Subcutaneous abdominal adipose tissue (tissue), 5 donors: ENCODE results near the gene RPUSD1.

Experiments used
- H3K27ac ChIP-seq: one replicate; pipeline ENCODE4 v1.7.0; 2013; ENCODE audit warnings: low read depth, mild to moderate bottlenecking, inconsistent platforms, low read length, moderate library complexity
- H3K27me3 ChIP-seq, 5 donors: one replicate each; pipeline ENCODE4 v1.7.0; 2013; ENCODE audit warnings: low read length in 5 of 5, inconsistent platforms in 1 of 5; ENCODE audit not compliant: control insufficient read depth in 5 of 5, insufficient read depth in 4 of 5
- H3K36me3 ChIP-seq, 5 donors: one replicate each; pipeline ENCODE4 v1.7.0; 2013; ENCODE audit warnings: low read length in 5 of 5; ENCODE audit not compliant: control insufficient read depth in 5 of 5, insufficient read depth in 5 of 5
- H3K4me1 ChIP-seq, 5 donors: one replicate each; pipeline ENCODE4 v1.7.0; 2013; ENCODE audit warnings: low read length in 5 of 5, mild to moderate bottlenecking in 3 of 5, moderate library complexity in 1 of 5; ENCODE audit not compliant: control insufficient read depth in 5 of 5, insufficient read depth in 5 of 5
- H3K4me3 ChIP-seq, 5 donors: one replicate each; pipeline ENCODE4 v1.7.0; 2013; ENCODE audit warnings: low read length in 5 of 5, low read depth in 1 of 5
- H3K9ac ChIP-seq, 5 donors: one replicate each; pipeline ENCODE4 v1.7.0; 2013; ENCODE audit warnings: low read length in 5 of 5, mild to moderate bottlenecking in 4 of 5, moderate library complexity in 3 of 5
- H3K9me3 ChIP-seq, 5 donors: one replicate each; pipeline ENCODE4 v1.7.0; 2013; ENCODE audit warnings: low read length in 5 of 5; ENCODE audit not compliant: control insufficient read depth in 5 of 5
- donor health status: healthy.
- donor health status: healthy.
- donor health status: healthy.
- donor health status: healthy.
- donor health status: healthy.

RPUSD1 gene

DNA sequence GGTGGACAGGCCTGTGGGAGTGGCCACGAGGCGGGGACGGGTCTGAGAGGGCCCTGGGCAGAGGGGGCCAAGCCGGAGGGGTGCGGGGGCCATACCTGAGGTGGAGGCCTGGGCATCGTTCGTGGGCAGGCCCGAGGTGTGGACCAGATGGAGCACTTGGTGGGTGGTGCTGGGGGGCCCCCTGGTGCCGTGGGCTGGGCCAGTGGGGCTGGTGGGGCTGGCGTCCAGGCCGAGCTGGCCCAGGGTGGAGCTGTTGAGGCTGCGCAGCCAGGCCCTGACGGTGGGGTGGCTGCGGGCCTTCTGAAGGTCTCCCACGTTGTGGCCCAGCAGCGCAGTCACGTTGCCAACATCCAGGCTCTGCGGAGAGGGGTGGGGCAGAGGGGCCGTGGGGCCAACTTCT, 18.2 kb downstream of the RPUSD1 start:
- Histone ChIP-seq H3K4me1 (no peaks in the 10 kb centered on the region), H3K9ac (no peak overlapping the region), H3K4me3 (no peak overlapping the region), H3K27ac (no peak overlapping the region), H3K36me3 (no peaks in the 10 kb centered on the region), H3K9me3 (no peaks in the 10 kb centered on the region), H3K27me3 (peaks cover 9 to 21% (median 18%) of the 10 kb centered on the region in 5 donors)

DNA sequence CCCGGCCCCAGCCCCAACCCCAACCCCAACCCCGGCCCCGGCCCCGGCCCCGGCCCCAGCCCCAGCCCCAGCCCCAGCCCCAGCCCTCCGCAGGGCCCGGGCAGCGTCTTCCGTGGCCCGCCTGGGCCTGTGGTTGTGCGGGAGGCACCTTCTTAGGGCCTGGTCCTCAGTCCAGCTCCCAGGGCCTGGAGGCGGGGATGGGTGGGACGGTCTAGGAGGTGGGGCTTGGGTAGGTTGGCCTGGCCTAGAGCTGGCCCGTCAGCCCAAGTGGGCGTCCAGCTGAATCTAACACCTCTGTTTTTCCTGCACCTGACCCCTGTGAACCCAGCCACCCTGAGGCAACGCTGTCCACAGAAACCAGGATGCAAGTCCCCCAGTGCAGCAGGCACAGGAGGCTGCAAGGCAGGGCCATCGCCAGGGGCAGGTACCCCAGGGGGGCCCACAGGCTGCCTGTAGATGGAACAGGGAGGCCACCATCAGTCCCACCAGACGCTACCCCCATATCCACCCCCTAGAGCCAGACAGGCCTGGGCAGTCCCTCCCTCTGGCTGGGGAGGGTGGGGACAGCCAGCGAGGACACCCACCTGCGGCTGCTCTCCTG, 18.9 kb downstream of the RPUSD1 start:
- Histone ChIP-seq H3K27me3 (peaks cover 9 to 21% (median 18%) of the 10 kb centered on the region in 5 donors), H3K4me1 (no peaks in the 10 kb centered on the region), H3K4me3 (no peak overlapping the region), H3K36me3 (no peaks in the 10 kb centered on the region), H3K9ac (no peak overlapping the region), H3K27ac (no peak overlapping the region), H3K9me3 (no peaks in the 10 kb centered on the region)

DNA sequence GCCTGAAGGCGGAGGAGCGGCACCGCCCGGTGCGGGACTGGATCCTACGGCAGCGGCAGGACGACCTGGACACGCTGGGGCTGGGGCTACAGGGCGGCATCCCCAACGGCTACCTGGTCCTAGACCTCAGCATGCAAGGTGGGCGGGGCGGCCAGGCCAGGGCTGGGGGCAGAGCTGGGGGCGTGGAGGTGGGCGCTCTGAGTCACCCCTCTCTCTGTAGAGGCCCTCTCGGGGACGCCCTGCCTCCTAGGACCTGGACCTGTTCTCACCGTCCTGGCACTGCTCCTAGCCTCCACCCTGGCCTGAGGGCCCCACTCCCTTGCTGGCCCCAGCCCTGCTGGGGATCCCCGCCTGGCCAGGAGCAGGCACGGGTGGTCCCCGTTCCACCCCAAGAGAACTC, 19.8 kb downstream of the RPUSD1 start:
- H3K9me3 ChIP-seq: no peaks in the 10 kb centered on the region
- H3K4me3 ChIP-seq: no peak overlapping the region
- H3K27ac ChIP-seq: no peak overlapping the region
- H3K9ac ChIP-seq: no peak overlapping the region
- no peaks in the 10 kb centered on the region for H3K36me3 ChIP-seq
- peaks cover 9 to 25% (median 22%) of the 10 kb centered on the region in 5 donors for H3K27me3 ChIP-seq
- H3K4me1 ChIP-seq: no peaks in the 10 kb centered on the region

DNA sequence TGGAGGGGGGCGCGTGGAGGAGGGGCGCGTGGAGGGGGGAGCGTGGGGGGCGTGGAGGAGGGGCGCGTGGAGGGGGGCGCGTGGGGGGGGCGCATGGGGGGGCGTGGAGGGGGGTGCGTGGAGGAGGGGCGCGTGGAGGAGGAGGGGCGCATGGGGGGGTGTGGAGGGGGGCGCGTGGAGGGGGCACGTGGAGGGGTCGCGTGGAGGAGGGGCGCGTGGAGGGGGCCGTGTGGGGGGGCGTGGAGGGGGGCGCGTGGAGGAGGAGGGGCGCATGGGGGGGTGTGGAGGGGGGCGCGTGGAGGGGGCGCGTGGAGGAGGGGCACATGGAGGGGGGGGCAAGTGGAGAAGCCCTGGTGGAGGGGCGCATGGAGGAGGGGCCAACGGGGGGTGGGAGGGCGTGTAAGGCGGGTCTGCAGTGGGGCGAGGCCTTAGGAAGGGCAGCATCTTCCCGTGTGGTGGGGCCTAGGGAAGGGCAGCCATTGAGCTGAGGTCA, 20.4 kb downstream of the RPUSD1 start:
- Histone ChIP-seq H3K4me3 (no peak overlapping the region), H3K4me1 (no peaks in the 10 kb centered on the region), H3K36me3 (no peaks in the 10 kb centered on the region), H3K9me3 (no peaks in the 10 kb centered on the region), H3K27me3 (peaks cover 11 to 27% (median 25%) of the 10 kb centered on the region in 5 donors), H3K9ac (no peak overlapping the region), H3K27ac (no peak overlapping the region)

DNA sequence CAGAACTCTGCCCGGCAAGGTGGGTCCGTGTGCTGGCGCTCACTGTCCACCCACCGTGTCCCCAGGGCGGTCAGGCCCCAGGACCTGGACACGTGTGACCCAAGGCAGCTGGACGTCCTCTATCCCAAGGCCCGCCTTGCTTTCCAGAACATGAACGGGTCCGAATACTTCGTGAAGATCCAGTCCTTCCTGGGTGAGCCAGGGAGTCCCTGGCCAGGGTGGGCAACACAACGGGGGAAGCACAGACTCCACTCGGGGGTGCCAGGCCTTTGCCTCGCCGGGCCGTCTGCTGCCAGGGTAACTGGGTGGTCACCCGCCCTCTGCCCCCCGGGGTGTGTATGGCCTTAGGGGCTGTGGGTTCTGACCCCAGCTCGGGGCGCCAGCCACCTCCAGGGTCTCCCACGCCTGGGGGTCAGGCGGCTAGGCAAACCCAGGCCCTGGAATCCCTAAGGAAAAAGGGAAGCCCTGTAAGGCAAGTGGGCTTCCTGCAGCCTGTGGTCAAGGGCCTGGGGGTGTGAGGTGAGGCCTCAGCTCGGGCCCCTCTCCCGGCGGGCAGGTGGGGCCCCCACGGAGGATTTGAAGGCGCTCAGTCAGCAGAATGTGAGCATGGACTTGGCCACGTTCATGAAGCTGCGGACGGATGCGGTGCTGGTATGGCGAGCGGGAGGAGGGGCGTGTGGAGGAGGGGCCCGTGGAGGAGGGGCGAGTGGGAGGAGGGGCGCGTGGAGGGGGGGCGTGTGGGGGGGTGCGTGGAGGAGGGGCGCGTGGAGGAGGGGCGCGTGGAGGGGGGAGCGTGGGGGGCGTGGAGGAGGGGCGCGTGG, 21.2 kb downstream of the RPUSD1 start:
- Histone ChIP-seq H3K27ac (no peak overlapping the region), H3K27me3 (peaks cover 15 to 34% (median 32%) of the 10 kb centered on the region in 5 donors), H3K9me3 (no peaks in the 10 kb centered on the region), H3K36me3 (no peaks in the 10 kb centered on the region), H3K4me1 (no peaks in the 10 kb centered on the region), H3K4me3 (no peak overlapping the region), H3K9ac (no peak overlapping the region)

DNA sequence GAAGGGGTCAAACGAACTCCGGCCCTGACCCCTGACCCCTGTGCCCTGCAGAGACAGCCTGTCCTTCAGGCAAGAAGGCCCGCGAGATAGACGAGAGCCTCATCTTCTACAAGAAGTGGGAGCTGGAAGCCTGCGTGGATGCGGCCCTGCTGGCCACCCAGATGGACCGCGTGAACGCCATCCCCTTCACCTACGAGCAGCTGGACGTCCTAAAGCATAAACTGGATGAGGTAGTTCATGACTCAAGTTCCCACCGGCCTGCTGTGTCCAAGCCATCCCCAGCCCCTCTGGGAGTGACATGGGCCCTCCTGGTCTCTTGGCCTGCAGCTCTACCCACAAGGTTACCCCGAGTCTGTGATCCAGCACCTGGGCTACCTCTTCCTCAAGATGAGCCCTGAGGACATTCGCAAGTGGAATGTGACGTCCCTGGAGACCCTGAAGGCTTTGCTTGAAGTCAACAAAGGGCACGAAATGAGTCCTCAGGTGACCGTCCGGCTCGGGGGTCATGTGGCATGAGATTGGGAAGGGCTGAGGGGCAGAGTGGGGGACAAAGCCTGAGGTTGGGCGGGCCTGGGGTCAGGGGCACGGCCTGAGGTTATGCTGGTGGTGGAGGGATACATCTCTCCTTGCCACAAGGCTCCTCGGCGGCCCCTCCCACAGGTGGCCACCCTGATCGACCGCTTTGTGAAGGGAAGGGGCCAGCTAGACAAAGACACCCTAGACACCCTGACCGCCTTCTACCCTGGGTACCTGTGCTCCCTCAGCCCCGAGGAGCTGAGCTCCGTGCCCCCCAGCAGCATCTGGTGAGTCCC, 22.0 kb downstream of the RPUSD1 start:
- H3K27ac ChIP-seq: no peak overlapping the region
- no peaks in the 10 kb centered on the region for H3K36me3 ChIP-seq
- H3K4me3 ChIP-seq: no peak overlapping the region
- no peak overlapping the region for H3K9ac ChIP-seq
- H3K4me1 ChIP-seq: no peaks in the 10 kb centered on the region
- no peaks in the 10 kb centered on the region for H3K9me3 ChIP-seq
- H3K27me3 ChIP-seq: peaks cover 15 to 35% (median 34%) of the 10 kb centered on the region in 5 donors

DNA sequence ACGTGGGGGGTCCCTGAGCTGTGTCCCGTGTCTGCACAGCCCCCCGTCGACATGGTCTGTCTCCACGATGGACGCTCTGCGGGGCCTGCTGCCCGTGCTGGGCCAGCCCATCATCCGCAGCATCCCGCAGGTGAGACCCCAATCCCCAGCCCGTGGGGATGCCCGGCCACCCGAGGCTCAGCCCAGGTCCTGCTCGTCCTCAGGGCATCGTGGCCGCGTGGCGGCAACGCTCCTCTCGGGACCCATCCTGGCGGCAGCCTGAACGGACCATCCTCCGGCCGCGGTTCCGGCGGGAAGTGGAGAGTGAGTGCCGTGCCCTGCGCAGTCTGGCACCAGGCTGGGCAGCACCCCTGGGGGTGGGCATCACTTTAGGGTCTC, 22.7 kb downstream of the RPUSD1 start:
- H3K27me3 ChIP-seq: peaks cover 15 to 36% (median 34%) of the 10 kb centered on the region in 5 donors
- no peaks in the 10 kb centered on the region for H3K4me1 ChIP-seq
- no peak overlapping the region for H3K4me3 ChIP-seq
- no peak overlapping the region for H3K9ac ChIP-seq
- H3K9me3 ChIP-seq: no peaks in the 10 kb centered on the region
- no peaks in the 10 kb centered on the region for H3K36me3 ChIP-seq
- H3K27ac ChIP-seq: no peak overlapping the region

DNA sequence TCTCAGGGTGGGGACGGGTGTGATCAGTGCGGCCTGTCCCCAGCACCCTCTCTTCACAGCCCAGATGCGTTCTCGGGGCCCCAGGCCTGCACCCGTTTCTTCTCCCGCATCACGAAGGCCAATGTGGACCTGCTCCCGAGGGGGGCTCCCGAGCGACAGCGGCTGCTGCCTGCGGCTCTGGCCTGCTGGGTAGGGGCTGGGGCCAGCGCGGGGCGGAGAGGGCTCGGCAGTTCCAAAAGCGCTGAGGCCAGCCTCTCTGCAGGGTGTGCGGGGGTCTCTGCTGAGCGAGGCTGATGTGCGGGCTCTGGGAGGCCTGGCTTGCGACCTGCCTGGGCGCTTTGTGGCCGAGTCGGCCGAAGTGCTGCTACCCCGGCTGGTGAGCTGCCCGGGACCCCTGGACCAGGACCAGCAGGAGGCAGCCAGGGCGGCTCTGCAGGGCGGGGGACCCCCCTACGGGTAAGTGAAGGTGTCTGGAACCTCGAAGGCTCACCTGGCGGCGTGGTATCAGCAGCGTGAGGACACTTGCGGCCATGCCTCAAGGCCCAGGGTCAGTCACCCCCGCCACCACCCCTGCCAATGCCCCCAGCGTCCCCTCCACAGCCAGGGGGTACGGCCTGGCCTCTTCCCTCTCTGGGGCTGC, 23.2 kb downstream of the RPUSD1 start:
- no peaks in the 10 kb centered on the region for H3K9me3 ChIP-seq

DNA sequence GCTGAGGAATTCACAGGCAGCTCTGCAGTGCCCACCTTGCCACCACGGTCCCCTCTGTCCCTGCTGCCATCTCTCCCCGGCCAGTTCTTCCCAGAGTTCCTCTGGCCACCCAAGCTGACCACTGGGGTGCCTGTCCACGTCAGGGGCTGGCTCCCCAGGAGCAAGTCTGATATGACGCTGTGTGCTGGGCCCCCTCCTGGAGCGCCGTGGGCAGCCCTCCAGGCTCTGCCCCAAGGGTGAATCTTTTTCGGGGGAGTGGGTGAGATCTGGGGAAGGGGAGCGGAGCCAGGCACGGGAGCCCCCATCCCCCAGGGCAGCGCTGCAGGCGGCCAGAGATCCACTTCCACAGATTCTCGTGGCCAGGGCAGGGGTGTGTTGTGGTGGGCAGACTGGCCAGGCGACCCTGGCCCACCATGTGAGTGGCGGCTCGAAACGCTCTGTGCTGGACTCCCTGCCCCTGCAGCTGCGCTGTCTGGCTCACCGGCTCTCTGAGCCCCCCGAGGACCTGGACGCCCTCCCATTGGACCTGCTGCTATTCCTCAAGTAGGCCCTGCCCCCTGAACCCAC, 23.9 kb downstream of the RPUSD1 start:
- Histone ChIP-seq H3K27ac (no peak overlapping the region), H3K36me3 (no peaks in the 10 kb centered on the region), H3K9me3 (no peaks in the 10 kb centered on the region), H3K4me3 (no peak overlapping the region), H3K27me3 (peaks cover 14 to 30% (median 26%) of the 10 kb centered on the region in 5 donors), H3K9ac (no peak overlapping the region), H3K4me1 (no peaks in the 10 kb centered on the region)

More for the DNA sequence above, 23.2 kb downstream of the RPUSD1 start:
- Histone ChIP-seq H3K36me3 (no peaks in the 10 kb centered on the region), H3K4me1 (no peaks in the 10 kb centered on the region), H3K9ac (no peak overlapping the region), H3K27me3 (peaks cover 17 to 36% (median 33%) of the 10 kb centered on the region in 5 donors), H3K27ac (no peak overlapping the region), H3K4me3 (no peak overlapping the region)
